Mammary epithelial cell (primary cell): ENCODE results near the gene SLC7A5.

Experiments used
- EZH2 ChIP-seq: IDR thresholded peaks from 2 replicates; pipeline ENCODE4 v1.6.1; 2012; ENCODE audit warnings: low read length, inconsistent platforms, borderline replicate concordance
- TF ChIP-seq, protein P1 (sequence below), 2 donors: IDR thresholded peaks in 1 of 2; conservative IDR thresholded peaks in 1 of 2; 2 replicates each; pipeline ENCODE4 v1.5.1; 2011 to 2012; ENCODE audit warnings: inconsistent platforms in 2 of 2, low read length in 2 of 2, mild to moderate bottlenecking in 2 of 2, control low read depth in 1 of 2, low read depth in 1 of 2; ENCODE audit not compliant: insufficient read depth in 1 of 2; ENCODE audit errors: extremely low read depth in 1 of 2

DNA sequence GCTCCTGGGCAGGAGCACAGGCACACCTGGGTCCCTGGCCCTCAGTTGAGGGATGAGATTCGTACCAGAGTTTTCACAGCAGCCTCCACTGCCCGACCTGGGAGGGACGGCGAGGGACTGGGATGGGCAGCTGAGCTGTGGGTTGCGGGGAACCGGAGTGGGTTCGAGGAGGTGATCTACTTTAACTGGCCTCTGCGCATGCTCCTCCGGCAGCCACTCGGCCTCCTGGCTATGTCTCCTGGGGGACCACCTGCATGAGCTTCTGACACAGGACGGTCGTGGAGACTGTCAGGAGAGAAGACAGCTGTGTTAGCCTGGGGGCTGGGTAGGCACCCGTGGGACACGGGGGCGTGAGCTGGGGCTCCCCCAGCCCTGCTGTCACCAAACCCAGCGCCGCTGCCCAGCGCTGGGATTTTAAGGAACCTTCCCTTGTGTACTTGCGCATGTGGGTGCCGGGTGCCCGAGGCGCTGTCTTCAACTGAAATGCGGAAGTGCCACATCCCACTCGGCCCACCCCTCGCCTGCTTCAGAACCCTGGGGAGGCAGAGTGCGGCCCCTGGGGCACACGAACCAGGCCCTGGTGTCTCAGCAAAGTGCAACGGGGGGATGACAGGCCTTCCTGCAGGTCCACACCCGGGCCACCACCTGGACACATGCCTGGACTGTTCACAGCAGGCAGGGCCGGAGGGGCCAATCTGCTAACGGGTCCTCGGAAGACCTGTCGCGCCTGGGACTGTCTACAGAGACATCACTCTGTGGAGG is 36.4 kb downstream of the SLC7A5 start:
- TF ChIP-seq EZH2: no peak
- TF ChIP-seq, protein P1, sequence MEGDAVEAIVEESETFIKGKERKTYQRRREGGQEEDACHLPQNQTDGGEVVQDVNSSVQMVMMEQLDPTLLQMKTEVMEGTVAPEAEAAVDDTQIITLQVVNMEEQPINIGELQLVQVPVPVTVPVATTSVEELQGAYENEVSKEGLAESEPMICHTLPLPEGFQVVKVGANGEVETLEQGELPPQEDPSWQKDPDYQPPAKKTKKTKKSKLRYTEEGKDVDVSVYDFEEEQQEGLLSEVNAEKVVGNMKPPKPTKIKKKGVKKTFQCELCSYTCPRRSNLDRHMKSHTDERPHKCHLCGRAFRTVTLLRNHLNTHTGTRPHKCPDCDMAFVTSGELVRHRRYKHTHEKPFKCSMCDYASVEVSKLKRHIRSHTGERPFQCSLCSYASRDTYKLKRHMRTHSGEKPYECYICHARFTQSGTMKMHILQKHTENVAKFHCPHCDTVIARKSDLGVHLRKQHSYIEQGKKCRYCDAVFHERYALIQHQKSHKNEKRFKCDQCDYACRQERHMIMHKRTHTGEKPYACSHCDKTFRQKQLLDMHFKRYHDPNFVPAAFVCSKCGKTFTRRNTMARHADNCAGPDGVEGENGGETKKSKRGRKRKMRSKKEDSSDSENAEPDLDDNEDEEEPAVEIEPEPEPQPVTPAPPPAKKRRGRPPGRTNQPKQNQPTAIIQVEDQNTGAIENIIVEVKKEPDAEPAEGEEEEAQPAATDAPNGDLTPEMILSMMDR (conservative IDR thresholded peaks at IDR 0.05 in 1 of 2, IDR thresholded peaks at IDR 0.05 in 1 of 2; ENCODE audit: extremely low read depth in 1 of 2, insufficient read depth in 1 of 2, low read depth in 1 of 2, low read length in 2 of 2): no peak
